ENCODE results near the gene ZCCHC14. TPM values are rescaled to one million over a fixed set of nuclear protein-coding genes. Genes with fewer than 3 reads are reported as not detected.

The ZCCHC14 gene
- total RNA-seq, 4 donors from 2014 or later = 23.0 to 70.0 (median 27.6) TPM

GRCh38 chr16:87470332-87470731 lies 22.5 kb downstream of the ZCCHC14 start:
- WGBS, 2 donors = 77 to 87% methylated on average over 3 of the region's 3 CpGs
- no peak overlapping the region for H3K27ac ChIP-seq
- no peaks in the 10 kb centered on the region for H3K27me3 ChIP-seq
- H3K4me1 ChIP-seq = peaks cover 49 to 86% of the 10 kb centered on the region in 2 donors
- no peak overlapping the region for H3K4me3 ChIP-seq (replicated peaks in 1 of 3)
- intact Hi-C loops (cut with DNase I) = no loop called here
- no peak for DNase-seq
- no peaks in the 10 kb centered on the region for H3K36me3 ChIP-seq
- TF ChIP-seq CTCF (IDR thresholded peaks at IDR 0.05) (no peak), POLR2A (IDR thresholded peaks at IDR 0.05) (no peak)
- H3K9me3 ChIP-seq = no peaks in the 10 kb centered on the region

GRCh38 chr16:87469169-87469568 lies 23.7 kb downstream of the ZCCHC14 start:
- H3K27me3 ChIP-seq = no peaks in the 10 kb centered on the region
- intact Hi-C loops (cut with DNase I) = no loop called here
- peaks cover 49 to 86% of the 10 kb centered on the region in 2 donors for H3K4me1 ChIP-seq
- no peak overlapping the region for H3K4me3 ChIP-seq (replicated peaks in 1 of 3)
- no peak overlapping the region for H3K27ac ChIP-seq
- no peak for TF ChIP-seq CTCF (IDR thresholded peaks at IDR 0.05)
- TF ChIP-seq POLR2A (IDR thresholded peaks at IDR 0.05) = no peak
- no peaks in the 10 kb centered on the region for H3K9me3 ChIP-seq
- DNase-seq = no peak
- WGBS, 2 donors = 89 to 97% methylated on average over 11 of the region's 11 CpGs
- H3K36me3 ChIP-seq = no peaks in the 10 kb centered on the region

GRCh38 chr16:87468550-87468949 lies 24.3 kb downstream of the ZCCHC14 start:
- 71 to 80% methylated on average over 8 of the region's 8 CpGs for WGBS, 2 donors
- intact Hi-C loops (cut with DNase I) = no loop called here
- Histone ChIP-seq H3K27ac (no peak overlapping the region), H3K36me3 (no peaks in the 10 kb centered on the region), H3K9me3 (no peaks in the 10 kb centered on the region), H3K4me1 (peaks cover 52 to 86% of the 10 kb centered on the region in 2 donors), H3K4me3 (replicated peaks in 1 of 3) (no peak overlapping the region), H3K27me3 (no peaks in the 10 kb centered on the region)
- no peak for DNase-seq
- TF ChIP-seq POLR2A (IDR thresholded peaks at IDR 0.05) = no peak

- 85 to 93% methylated on average over 8 of the region's 8 CpGs for WGBS, 2 donors
These were observed 25.8 kb downstream of the ZCCHC14 start for GRCh38 chr16:87466975-87467501.

DNA sequence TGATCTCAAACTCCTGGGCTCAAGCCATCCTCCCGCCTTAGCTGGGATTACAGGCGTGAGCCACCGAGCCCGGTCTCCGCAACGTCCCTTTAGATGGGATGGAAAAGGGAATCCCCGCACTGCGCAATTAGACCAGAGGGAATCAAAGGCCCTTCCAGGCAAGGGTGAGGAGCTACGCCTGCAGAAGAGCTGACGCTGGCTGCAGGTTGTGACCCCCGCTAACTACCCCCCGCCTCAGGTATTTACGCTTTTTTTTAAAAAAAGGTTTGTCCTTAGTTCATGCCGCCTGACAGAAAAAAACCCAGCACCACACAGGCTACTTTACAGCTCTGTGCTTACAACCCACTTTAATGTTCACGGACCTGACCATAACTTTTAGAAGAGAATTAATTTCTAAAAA lies 26.9 kb downstream of the ZCCHC14 start:
- peak overlapping the region; percentile 89 to 99 (median 98) for H3K27ac ChIP-seq
- no peaks in the 10 kb centered on the region for H3K36me3 ChIP-seq
- DNase-seq = no peak
- H3K4me1 ChIP-seq = peaks cover 52 to 88% of the 10 kb centered on the region in 2 donors
- H3K4me3 ChIP-seq (replicated peaks in 1 of 3) = no peak overlapping the region
- no peaks in the 10 kb centered on the region for H3K27me3 ChIP-seq
- 86 to 92% methylated on average over 15 of the region's 15 CpGs for WGBS, 2 donors
- H3K9me3 ChIP-seq = no peaks in the 10 kb centered on the region
- intact Hi-C loops (cut with DNase I) = no loop called here
- TF ChIP-seq POLR2A (IDR thresholded peaks at IDR 0.05) (no peak), CTCF (IDR thresholded peaks at IDR 0.05) (no peak)

More at GRCh38 chr16:87466975-87467501, 25.8 kb downstream of the ZCCHC14 start:
- Histone ChIP-seq H3K27ac (peak overlapping the region; percentile 89 to 99 (median 98)), H3K4me3 (replicated peaks in 1 of 3) (no peak overlapping the region), H3K9me3 (no peaks in the 10 kb centered on the region), H3K36me3 (no peaks in the 10 kb centered on the region), H3K27me3 (no peaks in the 10 kb centered on the region), H3K4me1 (peaks cover 52 to 88% of the 10 kb centered on the region in 2 donors)
- intact Hi-C loops (cut with DNase I) = no loop called here
- no peak for DNase-seq
- TF ChIP-seq POLR2A (IDR thresholded peaks at IDR 0.05) (no peak), CTCF (IDR thresholded peaks at IDR 0.05) (no peak)
